ENCODE data around the gene ALG6.
"Not testable (repeated sequence)": the region's sequence is repeated elsewhere in the genome, so short reads cannot be mapped to it uniquely, and the experiment has no call there.

The ALG6 gene

DNA sequence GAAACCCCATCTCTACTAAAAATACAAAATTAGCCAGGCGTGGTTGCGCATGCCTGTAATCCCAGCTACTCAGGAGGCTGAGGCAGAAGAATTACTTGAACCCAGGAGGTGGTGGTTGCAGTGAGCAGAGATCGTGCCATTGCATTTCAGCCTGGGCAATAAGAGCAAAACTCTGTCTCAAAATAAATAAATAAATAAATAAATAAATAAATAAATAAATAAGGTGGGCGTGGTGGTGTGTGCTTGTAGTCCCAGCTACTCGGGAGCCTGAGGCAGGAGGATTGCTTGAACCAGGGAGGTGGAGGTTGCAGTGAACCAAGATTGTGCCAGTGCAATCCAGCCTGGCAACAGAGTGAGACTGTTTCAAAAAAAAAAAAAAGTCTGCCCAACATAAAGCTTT, 101.3 kb downstream of the ALG6 start:
- not testable (repeated sequence) for H3K27ac Mint-ChIP-seq; H3K4me1 Mint-ChIP-seq (ENCODE audit: low read depth); DNase-seq; H3K4me3 Mint-ChIP-seq; H3K9me3 Mint-ChIP-seq; H3K27me3 Mint-ChIP-seq
- peaks cover 42% of the 10 kb centered on the region for H3K36me3 Mint-ChIP-seq (ENCODE audit: low read depth)

DNA sequence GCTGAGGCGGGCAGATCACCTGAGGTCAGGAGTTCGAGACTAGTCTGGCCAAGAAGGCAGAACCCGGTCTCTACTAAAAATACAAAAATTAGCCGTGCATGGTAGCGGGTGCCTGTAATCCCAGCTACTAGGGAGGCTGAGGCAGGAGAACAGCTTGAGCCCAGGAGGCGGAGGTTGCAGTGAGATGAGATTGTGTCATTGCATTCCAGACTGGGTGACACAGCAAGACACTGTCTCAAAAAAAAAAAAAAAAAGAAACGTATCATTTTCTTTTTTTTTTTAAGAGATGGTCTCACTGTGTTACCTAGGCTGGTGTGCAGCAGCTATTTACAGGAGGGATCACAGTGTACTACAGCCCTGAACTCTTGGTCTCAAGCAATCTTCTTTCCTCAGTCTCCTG, 108.3 kb downstream of the ALG6 start:
- H3K36me3 Mint-ChIP-seq (ENCODE audit: low read depth): peaks cover 43% of the 10 kb centered on the region

GRCh38 chr1:63480057-63480456, 112.6 kb downstream of the ALG6 start:
- no peaks in the 10 kb centered on the region for H3K9me3 Mint-ChIP-seq
- peaks cover 37% of the 10 kb centered on the region for H3K36me3 Mint-ChIP-seq (ENCODE audit: low read depth)
- H3K27me3 Mint-ChIP-seq: no peaks in the 10 kb centered on the region
- no peak for DNase-seq
- no peaks in the 10 kb centered on the region for H3K4me1 Mint-ChIP-seq (ENCODE audit: low read depth)
- no peak overlapping the region for H3K4me3 Mint-ChIP-seq
- H3K27ac Mint-ChIP-seq: no peak overlapping the region

More for the DNA sequence above, 108.3 kb downstream of the ALG6 start:
- no peak for DNase-seq
- Mint-ChIP-seq H3K27ac (no peak overlapping the region), H3K27me3 (no peaks in the 10 kb centered on the region), H3K4me3 (no peak overlapping the region), H3K4me1 (ENCODE audit: low read depth) (no peaks in the 10 kb centered on the region), H3K9me3 (peaks cover 2% of the 10 kb centered on the region)

- no peak overlapping the region for H3K27ac Mint-ChIP-seq
- no peaks in the 10 kb centered on the region for H3K27me3 Mint-ChIP-seq
- no peaks in the 10 kb centered on the region for H3K4me1 Mint-ChIP-seq (ENCODE audit: low read depth)
- no peaks in the 10 kb centered on the region for H3K9me3 Mint-ChIP-seq
- no peak overlapping the region for H3K4me3 Mint-ChIP-seq
- peaks cover 22% of the 10 kb centered on the region for H3K36me3 Mint-ChIP-seq (ENCODE audit: low read depth)
- no peak for DNase-seq
Measured at GRCh38 chr1:63486629-63487028, 119.2 kb downstream of the ALG6 start.

DNA sequence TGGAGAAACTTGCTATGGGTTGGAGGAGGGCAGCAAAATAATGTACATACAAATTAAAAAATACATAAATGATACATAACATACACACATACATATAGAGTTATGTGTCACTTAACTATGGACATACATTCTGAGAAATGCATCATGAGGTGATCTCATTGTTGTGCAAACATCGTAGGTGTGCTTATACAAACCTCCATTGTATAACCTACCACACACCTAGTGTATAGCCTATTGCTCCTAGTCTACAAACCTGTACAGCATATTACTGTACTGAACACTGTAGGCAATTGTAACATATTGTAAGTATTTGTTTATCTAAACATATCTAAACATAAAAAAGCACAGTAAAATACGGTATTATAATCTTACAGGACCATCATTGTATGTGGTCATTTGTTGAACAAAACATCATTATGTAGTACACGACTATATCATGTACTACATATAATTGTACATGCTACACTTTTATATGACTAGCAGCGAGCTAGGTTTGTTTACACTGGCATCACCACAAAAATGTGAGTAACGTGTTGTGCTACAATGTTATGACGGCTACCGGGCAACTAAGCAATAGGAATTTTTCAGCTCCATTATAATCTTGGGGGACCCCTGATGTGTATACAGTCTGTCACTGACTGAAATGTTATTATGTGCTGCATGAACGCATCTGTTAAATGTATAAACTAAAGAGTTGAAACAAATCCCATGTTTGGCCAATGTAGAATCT, 120.1 kb downstream of the ALG6 start:
- Mint-ChIP-seq H3K4me1 (ENCODE audit: low read depth) (no peaks in the 10 kb centered on the region), H3K27me3 (no peaks in the 10 kb centered on the region), H3K9me3 (no peaks in the 10 kb centered on the region), H3K4me3 (no peak overlapping the region), H3K36me3 (ENCODE audit: low read depth) (peaks cover 22% of the 10 kb centered on the region), H3K27ac (no peak overlapping the region)
- no peak for DNase-seq
